Measurements from ENCODE around the gene FTO. TPM values are rescaled to one million over a fixed set of nuclear protein-coding genes. Genes with fewer than 3 reads are reported as not detected.

Gene FTO
- total RNA-seq, 1 donor from 2014 or later: 107 TPM

DNA sequence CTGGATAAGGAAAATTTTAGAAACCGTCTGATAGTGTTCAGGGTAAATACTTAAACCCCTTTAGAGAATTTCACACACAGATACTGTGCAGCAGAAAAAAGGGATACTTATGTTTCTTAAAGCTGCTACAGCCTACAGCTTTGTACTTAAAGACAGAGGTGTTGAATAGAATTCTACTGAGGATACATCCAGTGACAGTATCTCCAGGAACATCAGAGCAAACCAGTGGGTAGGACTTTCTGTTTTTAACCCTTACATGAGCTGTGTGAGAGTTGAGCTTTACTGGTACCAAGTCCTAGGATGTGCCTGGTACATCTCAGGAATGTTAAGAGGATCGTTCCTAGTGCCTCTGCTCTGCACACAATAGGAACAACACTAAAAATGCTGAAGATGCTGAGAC, 191.5 kb downstream of the FTO start:
- Mint-ChIP-seq H3K9me3 (no peaks in the 10 kb centered on the region), H3K27ac (ENCODE audit: unreplicated experiment) (no peak overlapping the region), H3K4me1 (peaks cover 37% of the 10 kb centered on the region), H3K36me3 (ENCODE audit: low read depth) (no peaks in the 10 kb centered on the region), H3K27me3 (ENCODE audit: low read depth) (peaks cover 40% of the 10 kb centered on the region), H3K4me3 (no peak overlapping the region)
- no peak for DNase-seq (ENCODE audit: low read depth, low spot score)
- TF ChIP-seq, protein P1, sequence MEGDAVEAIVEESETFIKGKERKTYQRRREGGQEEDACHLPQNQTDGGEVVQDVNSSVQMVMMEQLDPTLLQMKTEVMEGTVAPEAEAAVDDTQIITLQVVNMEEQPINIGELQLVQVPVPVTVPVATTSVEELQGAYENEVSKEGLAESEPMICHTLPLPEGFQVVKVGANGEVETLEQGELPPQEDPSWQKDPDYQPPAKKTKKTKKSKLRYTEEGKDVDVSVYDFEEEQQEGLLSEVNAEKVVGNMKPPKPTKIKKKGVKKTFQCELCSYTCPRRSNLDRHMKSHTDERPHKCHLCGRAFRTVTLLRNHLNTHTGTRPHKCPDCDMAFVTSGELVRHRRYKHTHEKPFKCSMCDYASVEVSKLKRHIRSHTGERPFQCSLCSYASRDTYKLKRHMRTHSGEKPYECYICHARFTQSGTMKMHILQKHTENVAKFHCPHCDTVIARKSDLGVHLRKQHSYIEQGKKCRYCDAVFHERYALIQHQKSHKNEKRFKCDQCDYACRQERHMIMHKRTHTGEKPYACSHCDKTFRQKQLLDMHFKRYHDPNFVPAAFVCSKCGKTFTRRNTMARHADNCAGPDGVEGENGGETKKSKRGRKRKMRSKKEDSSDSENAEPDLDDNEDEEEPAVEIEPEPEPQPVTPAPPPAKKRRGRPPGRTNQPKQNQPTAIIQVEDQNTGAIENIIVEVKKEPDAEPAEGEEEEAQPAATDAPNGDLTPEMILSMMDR (conservative IDR thresholded peaks at IDR 0.05): no peak

DNA sequence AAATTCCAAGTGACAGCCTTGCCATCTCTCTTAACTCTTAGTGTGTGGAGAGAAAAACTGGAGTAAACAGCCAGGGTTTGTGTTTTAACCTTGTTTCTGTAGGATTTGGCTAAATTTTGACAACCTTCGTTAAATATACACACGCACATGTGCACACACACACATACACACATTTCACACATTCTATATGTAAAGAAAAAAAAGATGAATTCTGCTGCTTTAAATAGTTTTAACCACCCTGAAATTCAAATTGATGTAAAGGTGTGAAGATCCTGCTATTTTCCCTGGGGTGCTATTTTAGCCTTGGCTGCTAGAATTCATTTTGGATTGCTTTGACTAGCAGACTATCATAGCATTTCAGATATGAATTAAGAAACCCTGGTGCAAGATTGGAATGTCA, 191.9 kb downstream of the FTO start:
- no peak for DNase-seq (ENCODE audit: low read depth, low spot score)
- peaks cover 3% of the 10 kb centered on the region for H3K36me3 Mint-ChIP-seq (ENCODE audit: low read depth)
- H3K9me3 Mint-ChIP-seq: no peaks in the 10 kb centered on the region
- H3K4me3 Mint-ChIP-seq: no peak overlapping the region
- peaks cover 37% of the 10 kb centered on the region for H3K4me1 Mint-ChIP-seq
- TF ChIP-seq, protein P1 (conservative IDR thresholded peaks at IDR 0.05): no peak
- H3K27me3 Mint-ChIP-seq (ENCODE audit: low read depth): peaks cover 40% of the 10 kb centered on the region
- no peak overlapping the region for H3K27ac Mint-ChIP-seq (ENCODE audit: unreplicated experiment)

DNA sequence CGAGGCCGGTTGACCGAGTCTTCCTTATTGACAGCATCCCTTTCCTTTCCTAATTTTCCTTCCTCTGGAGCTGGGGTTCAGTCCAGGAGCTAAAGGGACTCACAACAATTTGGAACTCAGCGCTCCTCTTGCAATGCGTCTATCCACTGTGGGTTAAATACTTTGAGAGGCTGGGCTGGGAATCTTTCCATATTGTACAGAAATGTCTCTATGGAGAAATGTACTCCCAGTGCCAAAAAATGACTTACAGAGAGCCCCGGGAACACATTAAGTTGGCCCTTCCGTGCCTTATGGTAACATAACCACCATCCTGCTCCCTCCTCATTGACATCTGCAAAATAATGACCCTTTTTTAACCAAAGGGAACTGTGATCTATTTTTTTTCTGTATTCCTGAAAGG, 192.8 kb downstream of the FTO start:
- peaks cover 3% of the 10 kb centered on the region for H3K36me3 Mint-ChIP-seq (ENCODE audit: low read depth)

DNA sequence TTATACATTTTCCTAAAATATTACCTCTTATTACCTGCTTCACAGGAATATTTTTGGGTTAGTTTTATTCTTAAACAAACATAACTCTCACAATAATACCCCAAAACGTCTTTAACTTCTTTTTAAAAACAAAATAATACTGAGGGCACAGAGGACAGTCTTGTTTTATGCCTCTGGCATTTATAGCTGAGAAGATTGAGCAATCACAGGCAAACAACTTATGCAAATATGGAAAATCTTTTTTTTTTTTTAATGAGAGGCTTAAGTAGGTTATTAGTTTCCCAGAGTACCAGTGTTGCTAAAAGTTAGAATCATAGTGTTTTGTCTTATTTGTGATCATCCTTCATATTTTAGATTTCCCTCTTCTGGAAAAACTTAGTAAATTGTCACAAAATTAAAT, 195.0 kb downstream of the FTO start:
- Mint-ChIP-seq H3K4me3 (no peak overlapping the region), H3K27me3 (ENCODE audit: low read depth) (peaks cover 35% of the 10 kb centered on the region), H3K36me3 (ENCODE audit: low read depth) (peaks cover 5% of the 10 kb centered on the region), H3K4me1 (peaks cover 20% of the 10 kb centered on the region), H3K9me3 (peaks cover 2% of the 10 kb centered on the region), H3K27ac (ENCODE audit: unreplicated experiment) (no peak overlapping the region)
- TF ChIP-seq, protein P1 (conservative IDR thresholded peaks at IDR 0.05): no peak
- no peak for DNase-seq (ENCODE audit: low read depth, low spot score)

More for the DNA sequence above, 192.8 kb downstream of the FTO start:
- peaks cover 37% of the 10 kb centered on the region for H3K4me1 Mint-ChIP-seq
- TF ChIP-seq, protein P1 (conservative IDR thresholded peaks at IDR 0.05): no peak
- no peak for DNase-seq (ENCODE audit: low read depth, low spot score)
- peaks cover 40% of the 10 kb centered on the region for H3K27me3 Mint-ChIP-seq (ENCODE audit: low read depth)
- H3K27ac Mint-ChIP-seq (ENCODE audit: unreplicated experiment): no peak overlapping the region
- H3K9me3 Mint-ChIP-seq: no peaks in the 10 kb centered on the region
- H3K4me3 Mint-ChIP-seq: no peak overlapping the region

DNA sequence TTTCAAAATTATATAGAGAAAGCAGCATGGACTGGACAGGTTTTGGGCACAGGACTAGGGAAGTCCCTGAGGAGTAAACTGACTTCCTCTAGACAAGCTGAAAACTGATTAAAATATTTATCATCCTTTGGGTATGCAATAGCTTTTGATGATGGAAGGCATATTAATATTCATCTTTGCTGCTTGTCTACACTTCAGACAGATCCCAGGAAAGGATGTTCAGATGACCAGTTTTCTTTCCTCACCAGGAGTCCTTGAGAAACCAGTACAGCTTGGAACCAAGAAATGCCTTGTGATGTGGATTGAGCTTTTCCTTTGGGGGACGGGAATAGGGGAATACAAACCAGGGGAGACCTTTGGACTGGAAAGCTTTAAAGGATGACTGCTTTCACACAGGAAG, 195.5 kb downstream of the FTO start:
- TF ChIP-seq, protein P1 (conservative IDR thresholded peaks at IDR 0.05): no peak
- H3K4me1 Mint-ChIP-seq: peaks cover 16% of the 10 kb centered on the region
- H3K27me3 Mint-ChIP-seq (ENCODE audit: low read depth): peaks cover 31% of the 10 kb centered on the region
- no peak overlapping the region for H3K27ac Mint-ChIP-seq (ENCODE audit: unreplicated experiment)
- peaks cover 2% of the 10 kb centered on the region for H3K9me3 Mint-ChIP-seq
- no peak overlapping the region for H3K4me3 Mint-ChIP-seq
- peaks cover 5% of the 10 kb centered on the region for H3K36me3 Mint-ChIP-seq (ENCODE audit: low read depth)
- DNase-seq (ENCODE audit: low read depth, low spot score): no peak

DNA sequence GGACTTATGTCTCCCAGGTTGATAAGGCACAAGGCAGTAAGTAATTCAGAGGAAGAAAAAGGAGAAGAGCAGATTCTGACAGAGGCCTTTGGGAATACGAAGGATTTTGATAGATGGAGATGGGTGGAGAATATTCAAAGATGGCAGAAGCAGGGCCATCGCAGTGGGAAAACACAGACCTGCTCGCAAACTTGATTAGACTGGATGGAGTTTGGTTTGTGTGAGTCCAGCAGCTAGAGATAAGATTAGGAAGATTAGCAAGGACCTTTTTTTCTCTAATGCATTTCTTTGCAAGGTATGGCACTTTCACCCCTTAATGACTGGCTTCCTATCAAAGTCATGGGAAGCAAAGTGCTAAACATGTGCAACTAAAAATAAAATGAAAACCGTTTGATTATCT, 196.7 kb downstream of the FTO start:
- TF ChIP-seq, protein P1 (conservative IDR thresholded peaks at IDR 0.05): no peak
- H3K36me3 Mint-ChIP-seq (ENCODE audit: low read depth): peaks cover 5% of the 10 kb centered on the region
- H3K27me3 Mint-ChIP-seq (ENCODE audit: low read depth): peaks cover 27% of the 10 kb centered on the region
- no peak for DNase-seq (ENCODE audit: low read depth, low spot score)
- H3K9me3 Mint-ChIP-seq: peaks cover 2% of the 10 kb centered on the region
- H3K4me1 Mint-ChIP-seq: peaks cover 7% of the 10 kb centered on the region
- H3K4me3 Mint-ChIP-seq: no peak overlapping the region
- no peak overlapping the region for H3K27ac Mint-ChIP-seq (ENCODE audit: unreplicated experiment)
